Measurements from ENCODE around the gene EPRS1. TPM values are rescaled to one million over a fixed set of nuclear protein-coding genes. Genes with fewer than 3 reads are reported as not detected.
"Not testable (repeated sequence)": the region's sequence is repeated elsewhere in the genome, so short reads cannot be mapped to it uniquely, and the experiment has no call there.

EPRS1 gene
- total RNA-seq, 2 donors from 2014 or later: 85.9 to 93.3 TPM

GRCh38 chr1:220038640-220039039 is 7.7 kb downstream of the EPRS1 start:
- peaks cover 4% of the 10 kb centered on the region for H3K4me1 Mint-ChIP-seq
- H3K36me3 Mint-ChIP-seq (ENCODE audit: low read depth): peaks cover 34% of the 10 kb centered on the region
- no peak for DNase-seq
- 96 to 98% methylated on average over 4 of the region's 4 CpGs for WGBS, 2 experiments (ENCODE audit: insufficient coverage in 1 of 2, insufficient read length in 1 of 2)
- Histone ChIP-seq H3K36me3 (ENCODE audit: control insufficient read depth, insufficient read depth, low read length) (peaks cover 35% of the 10 kb centered on the region), H3K9me3 (ENCODE audit: control insufficient read depth, low read length) (no peaks in the 10 kb centered on the region), H3K27me3 (ENCODE audit: control insufficient read depth, insufficient read depth, low read length, poor library complexity, severe bottlenecking) (no peaks in the 10 kb centered on the region), H3K9ac (ENCODE audit: extremely low read depth, low read length, poor library complexity, severe bottlenecking) (no peak overlapping the region), H3K4me3 (ENCODE audit: low read length) (no peak overlapping the region), H3K27ac (ENCODE audit: low read depth, low read length) (no peak overlapping the region), H3K4me1 (ENCODE audit: control insufficient read depth, insufficient read depth, low read length) (no peaks in the 10 kb centered on the region)
- no peak for TF ChIP-seq CTCF (conservative IDR thresholded peaks at IDR 0.05)
- H3K9me3 Mint-ChIP-seq: no peaks in the 10 kb centered on the region
- no peak overlapping the region for H3K4me3 Mint-ChIP-seq
- H3K27ac Mint-ChIP-seq: no peak overlapping the region
- no peaks in the 10 kb centered on the region for H3K27me3 Mint-ChIP-seq (ENCODE audit: insufficient read depth)

GRCh38 chr1:220037810-220038209 is 8.5 kb downstream of the EPRS1 start:
- not testable (repeated sequence) for H3K27ac Mint-ChIP-seq; H3K4me1 ChIP-seq (ENCODE audit: control insufficient read depth, insufficient read depth, low read length); H3K9me3 Mint-ChIP-seq; H3K4me1 Mint-ChIP-seq; H3K9me3 ChIP-seq (ENCODE audit: control insufficient read depth, low read length); H3K9ac ChIP-seq (ENCODE audit: extremely low read depth, low read length, poor library complexity, severe bottlenecking); H3K4me3 ChIP-seq (ENCODE audit: low read length); DNase-seq; H3K4me3 Mint-ChIP-seq; H3K27me3 ChIP-seq (ENCODE audit: control insufficient read depth, insufficient read depth, low read length, poor library complexity, severe bottlenecking); H3K27me3 Mint-ChIP-seq (ENCODE audit: insufficient read depth); H3K27ac ChIP-seq (ENCODE audit: low read depth, low read length)
- H3K36me3 Mint-ChIP-seq (ENCODE audit: low read depth): peaks cover 36% of the 10 kb centered on the region
- peaks cover 43% of the 10 kb centered on the region for H3K36me3 ChIP-seq (ENCODE audit: control insufficient read depth, insufficient read depth, low read length)
- WGBS, 2 experiments (ENCODE audit: insufficient coverage in 1 of 2, insufficient read length in 1 of 2): 91% methylated on average over 3 of the region's 3 CpGs; no CpG with 5 or more reads in 1 of the 2 experiments

- Histone ChIP-seq H3K27me3 (ENCODE audit: control insufficient read depth, insufficient read depth, low read length, poor library complexity, severe bottlenecking) (no peaks in the 10 kb centered on the region), H3K9ac (ENCODE audit: extremely low read depth, low read length, poor library complexity, severe bottlenecking) (no peak overlapping the region), H3K9me3 (ENCODE audit: control insufficient read depth, low read length) (no peaks in the 10 kb centered on the region), H3K27ac (ENCODE audit: low read depth, low read length) (no peak overlapping the region), H3K4me1 (ENCODE audit: control insufficient read depth, insufficient read depth, low read length) (no peaks in the 10 kb centered on the region), H3K4me3 (ENCODE audit: low read length) (no peak overlapping the region), H3K36me3 (ENCODE audit: control insufficient read depth, insufficient read depth, low read length) (peaks cover 59% of the 10 kb centered on the region)
- Mint-ChIP-seq H3K36me3 (ENCODE audit: low read depth) (peaks cover 53% of the 10 kb centered on the region), H3K27me3 (ENCODE audit: insufficient read depth) (no peaks in the 10 kb centered on the region), H3K4me3 (no peak overlapping the region), H3K9me3 (no peaks in the 10 kb centered on the region), H3K27ac (no peak overlapping the region), H3K4me1 (no peaks in the 10 kb centered on the region)
- no peak for TF ChIP-seq CTCF (conservative IDR thresholded peaks at IDR 0.05)
- 90 to 93% methylated on average over 2 to 3 of the region's 3 CpGs for WGBS, 2 experiments (ENCODE audit: insufficient coverage in 1 of 2, insufficient read length in 1 of 2)
- DNase-seq: no peak
Observed at GRCh38 chr1:220032911-220033310, 13.4 kb downstream of the EPRS1 start.

GRCh38 chr1:220031287-220031686 is 15.0 kb downstream of the EPRS1 start:
- no peak for DNase-seq
- H3K4me1 ChIP-seq (ENCODE audit: control insufficient read depth, insufficient read depth, low read length): no peaks in the 10 kb centered on the region
- Mint-ChIP-seq H3K4me3 (no peak overlapping the region), H3K9me3 (no peaks in the 10 kb centered on the region), H3K36me3 (ENCODE audit: low read depth) (peaks cover 49% of the 10 kb centered on the region), H3K4me1 (no peaks in the 10 kb centered on the region), H3K27me3 (ENCODE audit: insufficient read depth) (no peaks in the 10 kb centered on the region), H3K27ac (no peak overlapping the region)
- no peak overlapping the region for H3K4me3 ChIP-seq (ENCODE audit: low read length)
- no peak for TF ChIP-seq CTCF (conservative IDR thresholded peaks at IDR 0.05)
- WGBS, 2 experiments (ENCODE audit: insufficient coverage in 1 of 2, insufficient read length in 1 of 2): 82 to 92% methylated on average over 1 to 2 of the region's 2 CpGs
- H3K9me3 ChIP-seq (ENCODE audit: control insufficient read depth, low read length): no peaks in the 10 kb centered on the region
- no peak overlapping the region for H3K9ac ChIP-seq (ENCODE audit: extremely low read depth, low read length, poor library complexity, severe bottlenecking)
- no peak overlapping the region for H3K27ac ChIP-seq (ENCODE audit: low read depth, low read length)
- H3K27me3 ChIP-seq (ENCODE audit: control insufficient read depth, insufficient read depth, low read length, poor library complexity, severe bottlenecking): no peaks in the 10 kb centered on the region
- H3K36me3 ChIP-seq (ENCODE audit: control insufficient read depth, insufficient read depth, low read length): peaks cover 58% of the 10 kb centered on the region
